Endometrial microvascular endothelial cells (primary cell): ENCODE measurements around the gene SLC9A8. TPM values are rescaled to one million over a fixed set of nuclear protein-coding genes. Genes with fewer than 3 reads are reported as not detected.

ENCODE experiments used
- in situ Hi-C: cut with HindIII; loops from 2 replicates; pipeline ENCODE4 v1.10.0; 2017; ENCODE audit warnings: low sequenced_read_pairs, low pct_unique_long_range_greater_than_20kb; ENCODE audit errors: inconsistent ontology term
- total RNA-seq: library from RNA; depleted of rRNA; stranded (reverse); fragments of >200 nt; gene quantifications from one replicate; pipeline ENCODE4 v1.2.3, GENCODE V29; 2015; ENCODE audit errors: inconsistent ontology term

The SLC9A8 gene
- total RNA-seq, 1 donor from 2014 or later = 4.7 TPM

DNA sequence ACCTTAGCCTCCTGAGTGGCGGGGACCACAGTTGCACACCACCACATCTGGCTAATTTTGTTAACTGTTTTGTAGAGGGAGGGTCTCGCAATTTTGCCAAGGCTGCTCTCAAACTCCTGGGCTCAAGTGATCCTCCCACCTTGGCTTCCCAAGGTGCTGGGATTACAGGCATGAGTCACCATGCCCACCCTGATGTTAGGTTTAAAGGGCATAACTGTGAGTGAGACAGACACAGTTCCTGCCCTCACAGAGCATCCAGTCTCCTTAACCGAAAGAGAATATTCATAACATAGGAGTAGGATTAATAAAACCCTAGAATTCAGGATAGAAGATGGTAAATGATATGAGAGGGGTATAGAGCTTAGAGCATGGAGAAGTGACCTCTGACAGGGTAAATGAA, 105.8 kb downstream of the SLC9A8 start:
- in situ Hi-C loops = no loop called here

DNA sequence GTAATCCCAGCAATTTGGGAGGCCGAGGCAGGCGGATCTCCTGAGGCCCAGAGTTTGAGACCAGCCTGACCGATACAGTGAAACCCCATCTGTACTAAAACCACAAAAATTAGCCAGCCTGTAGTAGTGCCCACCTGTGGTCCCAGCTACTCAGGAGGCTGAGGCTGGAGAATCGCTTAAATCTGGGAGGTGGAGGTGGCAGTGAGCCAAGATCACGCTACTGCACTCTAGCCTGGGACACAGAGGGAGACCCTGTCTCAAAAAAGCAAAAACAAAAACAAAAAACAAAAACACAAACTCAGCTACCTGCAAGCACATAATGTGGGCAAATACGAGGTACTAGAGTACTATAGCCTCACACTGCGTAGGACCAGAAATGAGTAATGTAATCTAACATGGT, 106.4 kb downstream of the SLC9A8 start:
- in situ Hi-C loops = no loop called here

DNA sequence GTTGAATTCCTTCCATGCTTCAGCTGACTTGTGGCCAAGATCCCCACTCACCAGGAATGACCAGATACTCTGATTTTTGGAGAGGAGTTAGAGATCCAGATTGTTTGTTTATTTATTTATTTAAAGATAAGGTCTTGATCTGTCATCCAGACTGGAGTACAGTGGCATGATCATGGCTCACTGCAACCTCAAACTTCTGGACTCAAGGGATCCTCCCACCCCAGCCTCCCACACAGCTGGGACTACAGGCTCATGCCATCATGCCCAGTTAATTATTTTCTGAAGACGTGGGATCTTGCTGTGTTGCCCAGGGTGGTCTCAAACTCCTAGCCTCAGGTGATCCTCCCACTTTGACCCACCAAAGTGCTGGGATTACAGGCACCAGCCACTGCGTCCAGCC, 106.8 kb downstream of the SLC9A8 start:
- in situ Hi-C loops = no loop called here

DNA sequence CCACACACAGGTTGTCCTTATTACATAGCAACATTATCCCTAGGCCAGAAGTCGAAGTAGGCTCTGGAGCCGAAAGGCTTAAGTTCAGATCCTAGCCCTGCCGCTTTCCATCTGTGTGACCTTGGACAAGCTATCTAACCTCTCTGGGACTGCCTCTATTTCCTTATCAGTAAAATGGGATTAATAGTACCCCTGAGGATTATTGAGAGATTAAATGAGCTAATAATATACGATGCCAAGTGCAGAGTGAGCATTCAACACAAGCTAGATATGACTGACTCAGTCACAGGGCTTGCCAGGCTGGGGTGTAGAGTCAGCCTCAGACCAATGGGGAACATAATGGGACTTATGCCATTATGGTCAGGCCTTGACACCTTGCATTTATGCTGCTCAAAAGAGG, 111.6 kb downstream of the SLC9A8 start:
- in situ Hi-C loops = no loop called here

DNA sequence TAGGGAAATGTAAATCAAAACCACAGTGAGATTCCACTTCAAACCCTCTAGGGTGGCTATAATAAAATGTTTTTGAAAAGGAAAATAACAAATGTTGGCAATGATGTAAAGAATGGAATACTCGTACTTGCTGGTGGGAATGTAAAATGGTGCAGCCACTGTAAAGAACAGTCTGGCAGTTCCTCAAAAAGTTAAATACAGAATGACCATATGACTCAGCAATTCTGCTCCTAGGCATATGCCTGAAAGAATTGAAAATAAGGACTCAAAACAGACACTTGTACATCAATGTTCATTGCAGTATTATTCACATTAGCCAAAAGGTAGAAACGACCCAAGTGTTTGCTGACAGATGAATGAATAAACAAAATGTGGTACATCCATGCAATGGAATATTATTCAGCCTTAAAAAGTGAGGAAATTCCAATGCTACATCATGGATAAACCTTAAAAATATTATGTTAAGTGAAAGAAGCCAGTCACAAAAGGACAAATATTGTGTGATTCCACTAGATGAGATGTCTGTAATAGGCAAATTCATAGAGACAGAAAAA, 113.3 kb downstream of the SLC9A8 start:
- in situ Hi-C loops = no loop called here

DNA sequence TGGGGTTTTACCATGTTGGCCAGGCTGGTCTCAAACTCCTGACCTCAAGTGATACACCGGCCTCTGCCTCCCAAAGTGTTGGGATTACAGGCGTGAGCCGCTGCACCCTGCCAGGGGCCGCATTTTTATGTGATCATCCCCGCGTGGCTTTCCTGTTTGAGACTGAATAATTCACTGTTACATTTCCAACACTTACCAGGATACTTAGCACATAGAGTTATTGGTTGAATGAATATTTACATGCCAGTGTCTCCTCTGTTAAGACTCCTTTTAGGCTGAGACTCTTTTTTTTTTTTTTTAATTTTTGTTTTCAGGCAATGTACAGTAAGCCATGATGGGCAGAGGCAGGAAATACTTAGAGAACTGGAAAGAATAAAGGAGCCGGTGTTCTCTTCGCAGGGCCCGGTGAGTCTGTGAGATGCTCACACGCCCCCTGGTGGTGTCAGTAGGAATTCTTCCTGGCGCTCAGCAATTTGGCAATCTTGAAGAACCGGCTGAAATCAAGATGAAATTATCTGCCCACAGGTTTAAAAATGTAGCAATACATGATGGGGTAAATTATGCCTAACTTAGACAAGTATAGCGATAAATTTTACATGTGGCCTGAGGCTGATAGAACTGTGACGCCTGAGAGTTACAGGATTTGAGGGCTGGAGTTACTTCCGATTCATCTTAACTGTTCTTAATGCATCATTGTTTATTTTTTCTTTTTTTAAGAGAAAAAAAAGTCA, 115.9 kb downstream of the SLC9A8 start:
- in situ Hi-C loops = no loop called here

DNA sequence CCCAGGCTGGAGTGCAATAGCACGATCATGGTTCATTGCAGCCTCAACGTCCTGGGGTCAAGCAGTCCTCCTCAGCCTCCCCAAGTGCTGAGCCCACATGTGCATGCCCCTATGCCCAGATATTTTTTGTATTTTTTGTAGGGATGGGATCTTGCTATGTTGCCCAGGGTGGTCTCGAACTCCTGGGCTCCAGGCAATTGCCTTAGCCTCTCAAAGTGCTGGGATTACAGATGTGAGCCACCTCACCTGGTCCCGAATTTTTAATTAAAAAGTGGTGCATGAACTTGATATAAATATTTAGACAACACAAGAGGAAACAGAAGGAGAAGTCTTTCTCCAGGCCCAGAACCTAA, 116.5 kb downstream of the SLC9A8 start:
- in situ Hi-C loops = no loop called here

DNA sequence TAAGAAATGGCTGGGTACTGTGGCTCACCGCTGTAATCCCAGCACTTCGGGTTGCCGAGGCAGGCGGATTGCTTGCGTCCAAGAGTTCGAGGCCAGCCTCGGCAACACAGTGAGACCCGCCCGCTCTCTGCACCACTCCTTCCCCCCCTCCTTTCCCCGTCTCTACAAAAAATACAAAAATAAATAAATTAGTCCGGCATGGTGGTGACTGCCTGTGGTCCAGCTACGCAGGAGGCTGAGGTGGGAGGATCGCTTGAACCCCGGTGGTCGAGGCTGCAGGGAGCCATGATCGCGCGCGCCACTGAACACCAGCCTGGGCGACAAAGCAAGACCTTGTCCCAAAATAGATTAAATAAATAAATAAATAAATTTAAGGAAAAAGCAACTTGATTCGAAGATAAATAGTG, 123.1 kb downstream of the SLC9A8 start:
- in situ Hi-C loops = no loop called here

DNA sequence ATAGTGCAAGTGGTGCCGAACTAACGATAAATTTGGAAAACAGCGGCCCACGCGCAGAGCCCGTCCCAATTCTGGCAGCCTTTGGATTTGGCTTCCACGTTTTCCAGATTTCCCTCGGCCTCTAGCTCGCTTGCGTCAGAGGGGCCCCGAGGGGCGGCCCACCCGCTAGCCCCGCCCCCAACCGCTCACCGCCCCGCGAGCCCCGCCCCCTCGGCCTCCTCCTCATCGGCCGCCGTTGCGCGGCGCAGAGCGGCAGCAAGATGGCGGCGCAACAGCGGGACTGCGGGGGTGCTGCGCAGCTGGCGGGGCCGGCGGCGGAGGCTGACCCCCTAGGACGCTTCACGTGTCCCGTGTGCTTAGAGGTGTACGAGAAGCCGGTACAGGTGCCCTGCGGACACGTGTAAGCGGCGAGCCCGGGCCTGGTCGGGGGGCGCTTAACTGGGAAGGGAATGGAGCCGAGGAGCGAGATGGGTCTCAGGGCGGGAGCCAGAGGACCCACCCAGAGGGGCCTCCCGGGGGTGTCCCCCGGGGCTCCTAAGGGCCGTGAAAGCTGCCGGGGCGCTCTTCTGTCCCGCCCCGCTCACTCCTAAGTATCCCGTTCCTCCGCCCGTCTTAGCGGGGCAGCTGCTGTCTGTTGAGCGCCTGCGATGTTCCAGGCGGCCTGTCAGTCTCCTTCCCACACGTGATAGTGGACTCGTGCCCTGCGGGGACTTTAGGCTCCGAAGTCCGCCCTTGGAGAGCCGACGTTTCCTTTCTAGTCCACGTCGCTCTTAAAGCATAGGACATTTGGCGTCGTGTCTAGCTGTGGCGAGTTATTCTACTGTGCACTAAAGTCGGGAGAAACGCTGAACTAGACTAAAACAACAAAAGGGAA, 123.8 kb downstream of the SLC9A8 start, which contains the start of gene RNF114:
TSS of gene RNF114 (plus strand) at position 245 of the 874 bp plus-strand sequence. CDS start at position 261, 16 bp downstream.
- in situ Hi-C loops = no loop called here

DNA sequence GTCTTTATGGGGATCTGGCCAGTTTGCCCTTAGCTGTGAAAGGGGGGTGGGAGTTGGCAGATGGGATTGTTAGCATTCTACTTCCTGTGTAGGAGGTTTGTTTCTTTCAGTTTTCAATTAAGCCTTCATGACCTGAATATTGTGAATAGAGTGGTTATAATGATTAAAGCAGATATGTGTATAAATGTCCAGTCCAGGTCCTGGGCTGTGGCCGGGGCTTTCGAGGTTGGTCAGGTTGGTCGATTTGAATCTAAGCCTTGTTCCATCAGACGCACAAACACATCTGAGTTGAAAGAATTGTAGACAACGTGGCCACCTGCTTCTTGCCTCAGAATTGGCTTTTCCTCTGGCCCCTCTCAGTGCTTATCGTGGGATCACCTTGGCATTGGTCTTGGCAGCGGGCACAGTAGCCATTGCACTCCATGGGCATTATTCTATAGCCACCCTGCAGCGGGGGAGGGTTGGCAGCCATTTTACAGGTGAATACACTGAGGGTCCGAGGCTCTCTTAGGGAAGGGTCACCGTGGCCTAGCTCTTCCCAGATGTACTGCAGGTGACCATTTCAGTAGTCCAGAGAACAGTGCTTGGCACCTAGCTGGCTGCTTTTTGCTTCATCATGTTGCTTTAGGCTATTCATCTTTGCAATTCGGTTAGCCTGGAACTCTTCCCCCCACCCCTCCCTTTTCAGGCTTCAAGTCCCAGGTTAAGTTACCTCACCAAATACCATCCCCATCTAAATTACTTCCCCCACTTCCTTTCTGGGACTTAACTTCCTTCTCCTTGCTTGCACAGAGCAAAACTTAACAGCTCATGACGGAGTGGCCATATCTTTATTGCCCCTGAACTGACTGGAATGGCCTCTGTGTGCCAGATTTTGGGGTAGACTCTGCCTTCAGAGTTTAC, 124.7 kb downstream of the SLC9A8 start:
- in situ Hi-C loops = no loop called here

DNA sequence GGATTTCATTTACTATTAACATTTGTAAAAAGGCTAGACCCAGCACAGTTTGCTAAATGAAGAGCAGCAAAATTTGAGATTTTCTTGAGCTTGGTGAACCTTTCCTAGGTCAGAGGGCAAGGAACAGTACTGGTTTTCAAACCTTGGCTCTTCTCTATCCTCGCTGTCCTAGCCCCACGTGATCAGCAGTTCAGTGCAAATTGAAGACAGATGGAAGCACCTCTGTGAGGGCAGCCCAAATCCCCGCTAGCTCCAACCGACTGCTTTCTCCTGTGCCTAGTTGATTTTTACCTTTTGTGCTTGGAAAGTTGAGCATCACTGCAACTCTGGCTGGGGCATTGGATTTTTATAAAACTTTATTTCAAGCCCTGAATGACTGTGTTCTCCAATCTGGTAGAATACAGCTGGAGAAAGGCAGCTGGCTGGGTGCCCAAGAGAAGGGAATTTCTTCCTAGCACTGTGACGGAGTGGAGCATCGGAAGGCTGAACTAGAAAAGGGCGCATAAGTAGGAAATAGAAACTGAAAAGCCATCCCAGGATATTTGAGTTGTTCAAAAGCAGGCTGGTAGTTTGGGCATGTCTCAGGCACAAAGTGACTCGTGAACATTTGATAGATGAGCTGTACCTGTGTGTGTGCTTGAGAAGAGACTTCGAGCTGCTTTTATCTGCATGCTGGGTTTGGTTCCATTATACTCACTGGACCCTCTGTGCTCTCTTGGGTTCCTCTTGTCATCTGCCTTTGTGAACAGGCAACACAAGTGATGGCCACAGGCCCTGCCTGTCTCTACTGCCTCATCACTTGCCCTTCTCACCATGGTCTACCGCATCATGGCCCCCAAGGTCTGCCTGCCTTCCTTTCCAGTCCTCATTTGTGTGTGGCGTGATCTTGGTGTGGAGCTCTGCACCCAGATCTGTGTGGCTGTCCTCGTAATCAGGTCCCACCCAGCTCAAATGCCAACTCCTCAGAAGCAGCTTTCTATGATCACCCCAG, 125.8 kb downstream of the SLC9A8 start:
- in situ Hi-C loops = no loop called here

DNA sequence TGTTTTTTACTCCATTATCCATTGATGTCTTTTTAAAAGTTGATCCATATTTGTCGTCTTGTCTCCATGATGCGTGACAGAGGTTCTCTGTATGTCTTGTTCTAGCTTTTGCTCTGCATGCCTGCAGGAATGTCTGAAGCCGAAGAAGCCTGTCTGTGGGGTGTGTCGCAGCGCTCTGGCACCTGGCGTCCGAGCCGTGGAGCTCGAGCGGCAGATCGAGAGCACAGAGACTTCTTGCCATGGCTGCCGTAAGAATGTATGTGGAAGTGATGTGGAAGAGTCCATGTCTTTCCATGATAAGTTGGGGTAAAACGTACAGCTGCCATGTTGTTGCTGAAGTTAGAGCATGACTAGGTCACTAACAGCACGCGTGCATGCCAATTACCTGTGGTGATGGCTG, 128.8 kb downstream of the SLC9A8 start:
- in situ Hi-C loops = no loop called here

Other genes with a start within 250 kb of the SLC9A8 start
- gene PTGIS, start 244.7 kb upstream of the SLC9A8 start, total RNA-seq = 1.5 TPM
- 30.7 TPM for gene B4GALT5, start 99.0 kb upstream of the SLC9A8 start, total RNA-seq
- 3.8 TPM for gene SPATA2, start 102.7 kb downstream of the SLC9A8 start, total RNA-seq
- 132 TPM for gene RNF114, start 123.6 kb downstream of the SLC9A8 start, total RNA-seq
- 4.0 TPM for gene SNAI1, start 170.2 kb downstream of the SLC9A8 start, total RNA-seq